A673 (cell line): Measurements from ENCODE around the gene PLD1.

Source experiments
- EZH2 ChIP-seq: fragments of 200-600 bp; sonication (generic); IDR thresholded peaks from 2 replicates; pipeline ENCODE4 v1.6.1; 2017; ENCODE audit warnings: borderline replicate concordance, low read depth, mild to moderate bottlenecking, mixed read lengths, antibody characterized with exemption, low read length; ENCODE audit not compliant: poor library complexity, severe bottlenecking
- TF ChIP-seq, protein P1 (sequence below): fragments of 300-800, 200-600 bp; sonication (generic); conservative IDR thresholded peaks from 2 replicates; pipeline ENCODE4 v1.5.1; 2017; ENCODE audit warnings: low read depth, mild to moderate bottlenecking, antibody characterized with exemption, low read length, moderate library complexity, mixed read lengths

DNA sequence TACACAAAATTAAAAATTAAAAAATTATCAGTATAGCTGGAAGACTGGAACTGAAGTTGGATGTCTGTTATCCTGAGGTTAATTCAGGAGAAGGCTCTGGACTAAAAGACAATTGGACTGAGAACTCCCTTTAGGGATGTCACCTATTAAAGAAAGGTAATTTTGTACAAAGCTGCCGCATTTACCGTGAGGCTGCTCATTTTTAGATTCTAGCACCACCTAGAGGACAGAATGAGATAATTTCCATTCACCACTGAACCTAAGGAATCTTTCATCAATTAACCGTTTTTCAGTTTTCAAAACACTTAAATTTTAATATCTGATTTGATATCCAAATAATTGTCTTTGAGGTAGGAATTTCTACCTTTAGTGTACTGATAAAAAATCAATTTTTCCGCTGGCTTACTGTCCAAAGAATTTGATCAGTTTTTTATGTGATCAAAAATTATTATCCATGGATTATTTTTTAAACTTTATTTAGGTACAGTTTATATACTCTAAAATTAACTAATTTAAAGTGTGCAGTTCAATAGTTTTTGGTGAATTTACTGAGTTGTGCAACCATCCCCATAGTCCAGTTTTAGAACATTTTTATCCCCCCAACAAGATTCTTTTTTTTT is 243.4 kb downstream of the PLD1 start:
- TF ChIP-seq, protein P1, sequence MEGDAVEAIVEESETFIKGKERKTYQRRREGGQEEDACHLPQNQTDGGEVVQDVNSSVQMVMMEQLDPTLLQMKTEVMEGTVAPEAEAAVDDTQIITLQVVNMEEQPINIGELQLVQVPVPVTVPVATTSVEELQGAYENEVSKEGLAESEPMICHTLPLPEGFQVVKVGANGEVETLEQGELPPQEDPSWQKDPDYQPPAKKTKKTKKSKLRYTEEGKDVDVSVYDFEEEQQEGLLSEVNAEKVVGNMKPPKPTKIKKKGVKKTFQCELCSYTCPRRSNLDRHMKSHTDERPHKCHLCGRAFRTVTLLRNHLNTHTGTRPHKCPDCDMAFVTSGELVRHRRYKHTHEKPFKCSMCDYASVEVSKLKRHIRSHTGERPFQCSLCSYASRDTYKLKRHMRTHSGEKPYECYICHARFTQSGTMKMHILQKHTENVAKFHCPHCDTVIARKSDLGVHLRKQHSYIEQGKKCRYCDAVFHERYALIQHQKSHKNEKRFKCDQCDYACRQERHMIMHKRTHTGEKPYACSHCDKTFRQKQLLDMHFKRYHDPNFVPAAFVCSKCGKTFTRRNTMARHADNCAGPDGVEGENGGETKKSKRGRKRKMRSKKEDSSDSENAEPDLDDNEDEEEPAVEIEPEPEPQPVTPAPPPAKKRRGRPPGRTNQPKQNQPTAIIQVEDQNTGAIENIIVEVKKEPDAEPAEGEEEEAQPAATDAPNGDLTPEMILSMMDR = peak; percentile 77
- TF ChIP-seq EZH2 = no peak
